NCI-H2029 treated with DMSO at 0.1 percent for 48 hours (cell line): ENCODE measurements around the gene WARS2.

Source experiments
- DNase-seq: peaks from one replicate; lab custom pipeline; 2025; lab: John Stamatoyannopoulos, UW

Gene WARS2

DNA sequence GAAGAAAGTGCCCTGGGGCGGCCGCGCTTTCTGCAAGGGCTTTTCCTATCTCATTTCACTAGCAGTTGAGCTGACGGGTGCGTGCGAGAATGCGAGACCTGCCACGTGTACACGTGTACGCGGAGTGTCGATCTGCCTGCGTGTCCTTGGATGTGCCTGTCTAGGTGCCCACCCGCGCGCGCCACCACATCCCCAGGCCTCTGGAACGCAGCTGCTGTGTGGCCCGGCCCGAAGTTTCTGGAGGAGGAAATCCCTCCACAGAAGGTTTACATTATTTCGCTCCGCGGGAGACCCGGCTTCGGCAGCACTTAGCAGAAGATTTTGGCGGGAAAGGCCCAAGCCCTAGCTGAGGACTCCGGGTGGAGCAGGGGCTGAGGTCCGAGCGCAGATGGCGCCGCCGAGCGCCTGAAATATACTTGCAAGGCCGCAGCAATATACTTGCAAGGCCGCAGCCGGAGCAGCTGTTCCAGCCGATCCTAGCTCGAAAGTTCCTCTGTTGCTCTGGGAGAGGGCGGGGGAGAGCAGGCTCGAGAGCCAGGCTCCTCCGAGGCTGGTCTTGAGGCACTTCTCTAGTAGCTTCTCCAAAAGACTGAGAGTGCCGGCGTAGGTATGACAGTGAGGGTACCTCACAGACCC, 156.2 kb downstream of the WARS2 start:
- DNase-seq = no peak

GRCh38 chr1:118983558-118984041, 156.9 kb downstream of the WARS2 start:
- DNase-seq = no peak

DNA sequence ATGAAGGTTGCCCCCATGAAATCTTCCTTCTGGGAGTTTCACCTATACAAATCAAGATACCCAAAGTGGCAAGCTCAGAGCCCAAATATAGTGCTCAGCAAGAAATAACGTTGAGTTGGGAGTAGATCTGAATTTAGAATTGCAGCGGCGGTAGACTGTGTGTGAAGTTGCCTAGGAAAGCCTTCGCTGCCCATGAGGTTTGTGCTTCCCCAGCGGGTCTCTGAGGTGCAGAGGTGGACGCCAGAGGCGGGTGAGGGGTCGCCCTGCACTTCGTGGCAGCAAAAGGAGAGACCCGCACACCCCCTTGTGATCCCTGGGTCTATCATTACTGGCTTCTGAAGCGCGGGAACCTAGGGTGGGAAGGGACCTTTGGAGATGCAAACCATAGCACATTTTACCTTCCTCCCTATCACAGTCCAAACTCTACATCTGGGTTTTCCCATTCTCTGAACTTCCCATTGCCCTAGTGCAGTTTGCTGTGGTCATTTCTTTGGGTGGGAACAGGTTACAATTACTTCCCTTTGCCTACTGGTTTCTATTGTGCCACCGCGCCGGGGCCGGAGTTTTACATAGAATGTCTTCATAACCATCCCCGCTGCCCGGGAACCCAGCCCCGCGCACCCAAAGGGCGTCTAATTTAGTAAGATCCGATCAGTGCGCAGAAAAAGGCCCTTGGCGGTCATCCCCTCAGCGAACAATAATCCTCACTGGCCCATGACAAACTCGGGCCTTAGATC, 157.5 kb downstream of the WARS2 start:
- no peak for DNase-seq

GRCh38 chr1:118982266-118982665, 158.2 kb downstream of the WARS2 start:
- no peak for DNase-seq

DNA sequence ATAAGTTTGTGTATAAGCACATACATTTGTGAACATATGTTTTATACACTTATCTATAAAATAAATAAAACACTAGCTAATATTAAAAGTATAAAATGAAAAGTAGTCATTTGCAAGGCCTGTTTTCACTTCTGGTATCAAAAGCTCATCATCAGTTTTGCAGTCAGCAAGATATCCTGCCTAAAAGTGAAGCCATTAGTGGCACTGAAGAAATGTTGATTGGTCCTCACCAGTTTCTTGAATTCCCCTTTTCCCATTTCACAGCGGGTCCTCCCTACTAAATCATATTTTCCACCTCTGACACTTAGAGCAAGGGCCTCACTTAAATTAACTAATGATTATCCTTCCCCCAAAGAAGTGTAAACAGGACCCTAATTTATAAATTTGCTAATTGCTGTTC, 159.0 kb downstream of the WARS2 start:
- no peak for DNase-seq
